Body of pancreas (tissue), 4 donors: Measurements from ENCODE around the gene OST4.
"Not testable (repeated sequence)": the region's sequence is repeated elsewhere in the genome, so short reads cannot be mapped to it uniquely, and the experiment has no call there.

Source experiments
- POLR2A ChIP-seq, 3 donors: fragments of 450-650 bp; IDR thresholded peaks; one replicate each; pipeline ENCODE4 v1.6.1; 2016; ENCODE audit warnings: antibody characterized with exemption in 3 of 3, mild to moderate bottlenecking in 2 of 3
- TF ChIP-seq, protein P1 (sequence below), 7 experiments: fragments of 450-650 bp in 4 of 7; fragments of 200-600 bp in 3 of 7; sonication (generic) in 3 of 7; IDR thresholded peaks; one replicate each; pipeline ENCODE4 v1.5.1; 2016 to 2019; ENCODE audit warnings: antibody characterized with exemption in 7 of 7

DNA sequence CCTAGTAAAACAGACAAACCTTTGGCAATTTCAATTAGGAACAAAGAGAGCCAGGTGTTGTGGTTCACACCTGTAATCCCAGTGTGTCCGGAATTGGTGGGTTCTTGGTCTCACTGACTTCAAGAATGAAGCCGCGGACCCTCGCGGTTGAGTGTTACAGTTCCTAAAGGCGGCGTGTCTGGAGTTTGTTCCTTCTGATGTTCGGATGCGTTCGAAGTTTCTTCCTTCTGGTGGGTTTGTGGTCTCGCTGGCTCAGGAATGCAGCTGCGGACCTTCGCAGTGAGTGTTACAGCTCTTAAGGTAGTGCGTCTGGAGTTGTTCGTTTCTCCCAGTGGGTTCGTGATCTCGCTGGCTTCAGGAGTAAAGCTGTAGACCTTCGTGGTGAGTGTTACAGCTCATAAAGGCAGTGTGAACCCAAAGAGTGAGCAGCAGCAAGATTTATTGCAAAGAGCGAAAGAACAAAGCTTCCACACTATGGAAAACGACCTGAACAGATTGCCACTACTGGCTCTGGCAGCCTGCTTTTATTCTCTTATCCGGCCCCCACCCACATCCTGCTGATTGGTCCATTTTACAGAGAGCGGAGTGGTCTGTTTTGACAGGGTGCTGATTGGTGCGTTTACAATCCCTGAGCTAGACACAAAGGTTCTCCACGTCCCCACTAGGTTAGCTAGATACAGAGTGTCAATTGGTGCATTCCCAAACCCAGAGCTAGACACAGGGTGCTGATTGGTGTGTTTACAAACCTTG is 39.3 kb upstream of the OST4 start:
- TF ChIP-seq POLR2A (IDR thresholded peaks at IDR 0.05) = not testable (repeated sequence)
- TF ChIP-seq, protein P1, sequence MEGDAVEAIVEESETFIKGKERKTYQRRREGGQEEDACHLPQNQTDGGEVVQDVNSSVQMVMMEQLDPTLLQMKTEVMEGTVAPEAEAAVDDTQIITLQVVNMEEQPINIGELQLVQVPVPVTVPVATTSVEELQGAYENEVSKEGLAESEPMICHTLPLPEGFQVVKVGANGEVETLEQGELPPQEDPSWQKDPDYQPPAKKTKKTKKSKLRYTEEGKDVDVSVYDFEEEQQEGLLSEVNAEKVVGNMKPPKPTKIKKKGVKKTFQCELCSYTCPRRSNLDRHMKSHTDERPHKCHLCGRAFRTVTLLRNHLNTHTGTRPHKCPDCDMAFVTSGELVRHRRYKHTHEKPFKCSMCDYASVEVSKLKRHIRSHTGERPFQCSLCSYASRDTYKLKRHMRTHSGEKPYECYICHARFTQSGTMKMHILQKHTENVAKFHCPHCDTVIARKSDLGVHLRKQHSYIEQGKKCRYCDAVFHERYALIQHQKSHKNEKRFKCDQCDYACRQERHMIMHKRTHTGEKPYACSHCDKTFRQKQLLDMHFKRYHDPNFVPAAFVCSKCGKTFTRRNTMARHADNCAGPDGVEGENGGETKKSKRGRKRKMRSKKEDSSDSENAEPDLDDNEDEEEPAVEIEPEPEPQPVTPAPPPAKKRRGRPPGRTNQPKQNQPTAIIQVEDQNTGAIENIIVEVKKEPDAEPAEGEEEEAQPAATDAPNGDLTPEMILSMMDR (IDR thresholded peaks at IDR 0.05) = not testable (repeated sequence)
